ENCODE results near the gene CAMK1D.

- TF ChIP-seq CTCF (IDR thresholded peaks at IDR 0.05) (no peak), POLR2A (IDR thresholded peaks at IDR 0.05) (no peak)
These were observed 172.1 kb downstream of the CAMK1D start for GRCh38 chr10:12521423-12521822.
